Liver (tissue), 9 donors: ENCODE measurements around the gene RNF4. TPM values are rescaled to one million over a fixed set of nuclear protein-coding genes. Genes with fewer than 3 reads are reported as not detected.

ENCODE experiments used
- DNase-seq: peaks from one replicate; pipeline ENCODE4 v3.0.0-alpha.2; 2017; ENCODE audit warnings: low spot score
- H3K27ac ChIP-seq, 2 donors: one replicate each; pipeline ENCODE4 v1.7.0; 2013; ENCODE audit warnings: inconsistent platforms in 2 of 2, low read length in 2 of 2, control low read depth in 1 of 2, low read depth in 1 of 2, mild to moderate bottlenecking in 1 of 2
- H3K27me3 ChIP-seq, 4 donors: one replicate each; pipeline versions ENCODE4 v1.6.1 to v1.7.0; 2013; ENCODE audit warnings: low read length in 3 of 4, inconsistent platforms in 1 of 4, mild to moderate bottlenecking in 1 of 4, moderate library complexity in 1 of 4; ENCODE audit not compliant: control insufficient read depth in 4 of 4, insufficient read depth in 4 of 4
- H3K36me3 ChIP-seq, 4 donors: one replicate each; pipeline versions ENCODE4 v1.6.1 to v1.7.0; 2013; ENCODE audit warnings: low read length in 3 of 4, mild to moderate bottlenecking in 3 of 4, low read depth in 1 of 4, moderate library complexity in 1 of 4; ENCODE audit not compliant: control insufficient read depth in 4 of 4, insufficient read depth in 3 of 4
- H3K4me1 ChIP-seq, 4 donors: one replicate each; pipeline versions ENCODE4 v1.6.1 to v1.7.0; 2013; ENCODE audit warnings: low read length in 3 of 4, mild to moderate bottlenecking in 3 of 4, moderate library complexity in 1 of 4; ENCODE audit not compliant: control insufficient read depth in 4 of 4, insufficient read depth in 4 of 4
- H3K4me3 ChIP-seq, 3 donors: one replicate each; pipeline versions ENCODE4 v1.6.1 to v1.7.0; 2013; ENCODE audit warnings: low read length in 3 of 3, control low read depth in 1 of 3, low read depth in 1 of 3, mild to moderate bottlenecking in 1 of 3
- H3K9ac ChIP-seq, 2 donors: one replicate each; pipeline ENCODE4 v1.7.0; 2013; ENCODE audit warnings: low read length in 2 of 2, mild to moderate bottlenecking in 2 of 2, moderate library complexity in 2 of 2, control low read depth in 1 of 2, low read depth in 1 of 2
- H3K9me3 ChIP-seq, 4 donors: one replicate each; pipeline versions ENCODE4 v1.6.1 to v1.7.0; 2013; ENCODE audit warnings: low read length in 3 of 4; ENCODE audit not compliant: control insufficient read depth in 4 of 4
- ATF3 ChIP-seq: IDR thresholded peaks from 2 replicates; pipeline ENCODE4 v1.6.1; 2016; ENCODE audit warnings: antibody characterized with exemption
- CTCF ChIP-seq: fragments of 150-350 bp; IDR thresholded peaks from 2 replicates; pipeline ENCODE4 v1.5.1; 2017; ENCODE audit warnings: improper control_type of control experiment, low read depth, low read length; ENCODE audit not compliant: missing input control
- EGR1 ChIP-seq, 2 donors: IDR thresholded peaks; 2 replicates each; pipeline ENCODE4 v1.6.1; 2016 to 2018; ENCODE audit warnings: antibody characterized with exemption in 2 of 2, low read depth in 2 of 2
- FOXA1 ChIP-seq: IDR thresholded peaks from 2 replicates; pipeline ENCODE4 v1.6.1; 2016; ENCODE audit warnings: antibody characterized with exemption
- FOXA2 ChIP-seq: IDR thresholded peaks from 2 replicates; pipeline ENCODE4 v1.6.1; 2016; ENCODE audit warnings: antibody characterized with exemption
- GABPA ChIP-seq, 2 donors: IDR thresholded peaks in 1 of 2; conservative IDR thresholded peaks in 1 of 2; 2 replicates each; pipeline ENCODE4 v1.6.1; 2016; ENCODE audit warnings: antibody characterized with exemption in 2 of 2, mild to moderate bottlenecking in 1 of 2, moderate library complexity in 1 of 2
- HNF4A ChIP-seq, 2 donors: conservative IDR thresholded peaks; 2 replicates each; pipeline ENCODE4 v1.6.1; 2016; ENCODE audit warnings: antibody characterized with exemption in 2 of 2, mild to moderate bottlenecking in 2 of 2
- HNF4G ChIP-seq: IDR thresholded peaks from 2 replicates; pipeline ENCODE4 v1.6.1; 2016; ENCODE audit warnings: antibody characterized with exemption
- MAX ChIP-seq: IDR thresholded peaks from 2 replicates; pipeline ENCODE4 v1.6.1; 2016; ENCODE audit warnings: antibody characterized with exemption
- NR2F2 ChIP-seq: IDR thresholded peaks from 2 replicates; pipeline ENCODE4 v1.6.1; 2016; ENCODE audit warnings: antibody characterized with exemption
- RAD21 ChIP-seq, 2 donors: IDR thresholded peaks; 2 replicates each; pipeline ENCODE4 v1.6.1; 2016; ENCODE audit warnings: antibody characterized with exemption in 2 of 2, mild to moderate bottlenecking in 2 of 2
- RXRA ChIP-seq, 2 donors: IDR thresholded peaks; 2 replicates each; pipeline ENCODE4 v1.6.1; 2017 to 2018; ENCODE audit warnings: antibody characterized with exemption in 2 of 2, mild to moderate bottlenecking in 1 of 2
- SP1 ChIP-seq: IDR thresholded peaks from 2 replicates; pipeline ENCODE4 v1.6.1; 2018; ENCODE audit warnings: antibody characterized with exemption, mild to moderate bottlenecking
- YY1 ChIP-seq: IDR thresholded peaks from 2 replicates; pipeline ENCODE4 v1.6.1; 2016; ENCODE audit warnings: antibody characterized with exemption, mild to moderate bottlenecking
- ZBTB33 ChIP-seq: IDR thresholded peaks from 2 replicates; pipeline ENCODE4 v1.6.1; 2016; ENCODE audit warnings: antibody characterized with exemption
- WGBS: extraction: QIAGEN DNeasy Blood & Tissue Kit; methylation state at CpG from one replicate; pipeline ENCODE4 v1.1.7; 2013; 5-methylcytosine and 5-hydroxymethylcytosine counted together
- polyA plus RNA-seq, 2 donors: library from polyadenylated mRNA; stranded (reverse) in 1 of 2; unstranded in 1 of 2; fragments of 200-250 nt in 1 of 2; fragments of >200 nt in 1 of 2; fragmentation: Nextera tagmentation in 1 of 2; extraction: Ambion mirVana in 1 of 2; gene quantifications; one replicate each; pipeline versions ENCODE4 v1.2.1 to v1.2.3, GENCODE V29; 2013 to 2015
- total RNA-seq, 2 donors: library from RNA; depleted of rRNA; stranded (reverse); fragments of >200 nt; gene quantifications; one replicate each; pipeline ENCODE4 v1.2.3, GENCODE V29; 2014
- TF ChIP-seq, protein P1 (sequence below): IDR thresholded peaks from 2 replicates; pipeline ENCODE4 v1.6.1; 2016; ENCODE audit warnings: antibody characterized with exemption, mild to moderate bottlenecking
- donor health status: healthy.
- donor health status: healthy.
- donor health status: healthy.
- donor health status: healthy.
- donor health status: healthy.

RNF4 gene
- total and polyA plus RNA-seq, 4 donors: 13.0 to 31.0 (median 17.2) TPM

- no peak for TF ChIP-seq HNF4G
- TF ChIP-seq, protein P1, sequence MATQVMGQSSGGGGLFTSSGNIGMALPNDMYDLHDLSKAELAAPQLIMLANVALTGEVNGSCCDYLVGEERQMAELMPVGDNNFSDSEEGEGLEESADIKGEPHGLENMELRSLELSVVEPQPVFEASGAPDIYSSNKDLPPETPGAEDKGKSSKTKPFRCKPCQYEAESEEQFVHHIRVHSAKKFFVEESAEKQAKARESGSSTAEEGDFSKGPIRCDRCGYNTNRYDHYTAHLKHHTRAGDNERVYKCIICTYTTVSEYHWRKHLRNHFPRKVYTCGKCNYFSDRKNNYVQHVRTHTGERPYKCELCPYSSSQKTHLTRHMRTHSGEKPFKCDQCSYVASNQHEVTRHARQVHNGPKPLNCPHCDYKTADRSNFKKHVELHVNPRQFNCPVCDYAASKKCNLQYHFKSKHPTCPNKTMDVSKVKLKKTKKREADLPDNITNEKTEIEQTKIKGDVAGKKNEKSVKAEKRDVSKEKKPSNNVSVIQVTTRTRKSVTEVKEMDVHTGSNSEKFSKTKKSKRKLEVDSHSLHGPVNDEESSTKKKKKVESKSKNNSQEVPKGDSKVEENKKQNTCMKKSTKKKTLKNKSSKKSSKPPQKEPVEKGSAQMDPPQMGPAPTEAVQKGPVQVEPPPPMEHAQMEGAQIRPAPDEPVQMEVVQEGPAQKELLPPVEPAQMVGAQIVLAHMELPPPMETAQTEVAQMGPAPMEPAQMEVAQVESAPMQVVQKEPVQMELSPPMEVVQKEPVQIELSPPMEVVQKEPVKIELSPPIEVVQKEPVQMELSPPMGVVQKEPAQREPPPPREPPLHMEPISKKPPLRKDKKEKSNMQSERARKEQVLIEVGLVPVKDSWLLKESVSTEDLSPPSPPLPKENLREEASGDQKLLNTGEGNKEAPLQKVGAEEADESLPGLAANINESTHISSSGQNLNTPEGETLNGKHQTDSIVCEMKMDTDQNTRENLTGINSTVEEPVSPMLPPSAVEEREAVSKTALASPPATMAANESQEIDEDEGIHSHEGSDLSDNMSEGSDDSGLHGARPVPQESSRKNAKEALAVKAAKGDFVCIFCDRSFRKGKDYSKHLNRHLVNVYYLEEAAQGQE: no peak
- no peak for TF ChIP-seq FOXA2
- TF ChIP-seq RXRA (IDR thresholded peaks at IDR 0.05): no peak
- no peak for TF ChIP-seq ZBTB33
- no peak for TF ChIP-seq NR2F2
- WGBS: 91% methylated on average over 20 of the region's 20 CpGs
- DNase-seq: no peak
Measured at GRCh38 chr4:2443061-2443730, 25.7 kb upstream of the RNF4 start.

DNA sequence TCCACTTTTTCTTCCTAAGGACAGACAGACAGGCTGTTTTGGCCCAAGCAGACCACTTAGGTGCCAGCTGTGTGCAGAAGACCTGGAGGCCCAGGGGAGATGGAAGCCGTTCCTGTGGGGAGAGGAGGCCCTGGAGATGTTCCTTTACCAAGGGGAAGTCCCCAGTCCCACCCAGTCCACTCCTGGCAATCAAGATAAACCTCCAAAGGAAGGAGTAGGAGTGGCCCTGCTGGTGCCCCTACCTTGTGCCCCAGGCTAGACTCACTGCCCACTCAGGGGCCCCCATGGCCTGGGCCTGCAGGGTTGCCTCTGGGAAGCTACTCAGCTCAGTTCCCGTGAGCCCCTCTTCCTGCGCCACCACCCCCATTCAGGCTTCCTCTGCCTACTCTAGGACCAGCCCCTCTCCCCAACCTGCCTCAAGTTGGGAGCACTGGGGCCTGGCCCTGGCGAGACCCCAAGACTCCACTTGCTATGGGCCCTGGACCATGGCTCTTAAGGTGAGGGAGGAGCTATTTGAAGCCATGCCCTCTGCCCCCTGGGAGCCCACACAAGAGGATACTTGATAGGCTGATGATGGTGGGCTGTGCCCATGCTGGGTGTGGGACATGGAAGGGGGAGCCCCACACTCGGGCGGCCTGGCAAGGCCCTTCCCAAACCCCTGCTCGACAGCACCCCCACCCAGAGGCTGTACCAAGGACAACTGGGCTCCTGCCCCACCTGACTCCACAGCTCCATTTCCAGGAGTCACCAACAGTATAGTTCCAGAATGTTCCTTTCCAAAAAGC is 24.8 kb upstream of the RNF4 start:
- no peaks in the 10 kb centered on the region for H3K27me3 ChIP-seq
- 88% methylated on average over 7 of the region's 7 CpGs for WGBS
- no peak for TF ChIP-seq EGR1 (IDR thresholded peaks at IDR 0.05; ENCODE audit: low read depth in 2 of 2)
- TF ChIP-seq RAD21 (IDR thresholded peaks at IDR 0.05): no peak
- no peak for TF ChIP-seq MAX
- TF ChIP-seq GABPA (IDR thresholded peaks at IDR 0.05 in 1 of 2, conservative IDR thresholded peaks at IDR 0.05 in 1 of 2): no peak
- no peak for TF ChIP-seq ATF3
- TF ChIP-seq ZBTB33: no peak
- no peak for TF ChIP-seq FOXA2
- no peak for TF ChIP-seq RXRA (IDR thresholded peaks at IDR 0.05)
- no peak for TF ChIP-seq YY1
- TF ChIP-seq, protein P1: no peak
- TF ChIP-seq SP1: no peak
- no peak for TF ChIP-seq FOXA1
- TF ChIP-seq HNF4G: no peak
- no peak for TF ChIP-seq NR2F2
- TF ChIP-seq HNF4A (conservative IDR thresholded peaks at IDR 0.05): no peak
- no peak for TF ChIP-seq CTCF

More at GRCh38 chr4:2443061-2443730, 25.7 kb upstream of the RNF4 start:
- no peak overlapping the region for H3K27ac ChIP-seq
- no peak overlapping the region for H3K4me3 ChIP-seq
- H3K27me3 ChIP-seq: no peaks in the 10 kb centered on the region
- H3K36me3 ChIP-seq: no peaks in the 10 kb centered on the region
- no peaks in the 10 kb centered on the region for H3K4me1 ChIP-seq
- no peaks in the 10 kb centered on the region for H3K9me3 ChIP-seq
- H3K9ac ChIP-seq: no peak overlapping the region

More for the DNA sequence above, 24.8 kb upstream of the RNF4 start:
- Histone ChIP-seq H3K36me3 (no peaks in the 10 kb centered on the region), H3K4me3 (no peak overlapping the region), H3K4me1 (no peaks in the 10 kb centered on the region), H3K9ac (no peak overlapping the region), H3K27ac (no peak overlapping the region), H3K9me3 (no peaks in the 10 kb centered on the region)
- DNase-seq: no peak
